ENCODE results near the gene C19orf67. TPM values are rescaled to one million over a fixed set of nuclear protein-coding genes. Genes with fewer than 3 reads are reported as not detected.

Gene C19orf67
- not detected in 3 replicates for total RNA-seq
- long read RNA-seq = 0 reads

GRCh38 chr19:14085309-14085995 is at the start of gene C19orf67:
Gene C19orf67, minus strand, starts transcription at chr19:14085783. Its CDS starts 156 bp downstream, at chr19:14085627.
- DNase-seq (ENCODE audit: low spot score) = no peak
- no peak within 1 kb of the TSS for H3K27ac Mint-ChIP-seq (ENCODE audit: unreplicated experiment)
- no peaks in the 10 kb centered on the region for H3K27me3 Mint-ChIP-seq (ENCODE audit: low read depth)
- H3K4me3 Mint-ChIP-seq (ENCODE audit: unreplicated experiment) = no peak within 1 kb of the TSS
- TF ChIP-seq, protein P1, sequence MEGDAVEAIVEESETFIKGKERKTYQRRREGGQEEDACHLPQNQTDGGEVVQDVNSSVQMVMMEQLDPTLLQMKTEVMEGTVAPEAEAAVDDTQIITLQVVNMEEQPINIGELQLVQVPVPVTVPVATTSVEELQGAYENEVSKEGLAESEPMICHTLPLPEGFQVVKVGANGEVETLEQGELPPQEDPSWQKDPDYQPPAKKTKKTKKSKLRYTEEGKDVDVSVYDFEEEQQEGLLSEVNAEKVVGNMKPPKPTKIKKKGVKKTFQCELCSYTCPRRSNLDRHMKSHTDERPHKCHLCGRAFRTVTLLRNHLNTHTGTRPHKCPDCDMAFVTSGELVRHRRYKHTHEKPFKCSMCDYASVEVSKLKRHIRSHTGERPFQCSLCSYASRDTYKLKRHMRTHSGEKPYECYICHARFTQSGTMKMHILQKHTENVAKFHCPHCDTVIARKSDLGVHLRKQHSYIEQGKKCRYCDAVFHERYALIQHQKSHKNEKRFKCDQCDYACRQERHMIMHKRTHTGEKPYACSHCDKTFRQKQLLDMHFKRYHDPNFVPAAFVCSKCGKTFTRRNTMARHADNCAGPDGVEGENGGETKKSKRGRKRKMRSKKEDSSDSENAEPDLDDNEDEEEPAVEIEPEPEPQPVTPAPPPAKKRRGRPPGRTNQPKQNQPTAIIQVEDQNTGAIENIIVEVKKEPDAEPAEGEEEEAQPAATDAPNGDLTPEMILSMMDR (IDR thresholded peaks at IDR 0.05) = no peak
- H3K4me1 Mint-ChIP-seq (ENCODE audit: low read depth) = peaks cover 26% of the 10 kb centered on the region
- H3K9me3 Mint-ChIP-seq (ENCODE audit: low read depth) = no peaks in the 10 kb centered on the region
- H3K36me3 Mint-ChIP-seq (ENCODE audit: low read depth) = peaks cover 10% of the 10 kb centered on the region

DNA sequence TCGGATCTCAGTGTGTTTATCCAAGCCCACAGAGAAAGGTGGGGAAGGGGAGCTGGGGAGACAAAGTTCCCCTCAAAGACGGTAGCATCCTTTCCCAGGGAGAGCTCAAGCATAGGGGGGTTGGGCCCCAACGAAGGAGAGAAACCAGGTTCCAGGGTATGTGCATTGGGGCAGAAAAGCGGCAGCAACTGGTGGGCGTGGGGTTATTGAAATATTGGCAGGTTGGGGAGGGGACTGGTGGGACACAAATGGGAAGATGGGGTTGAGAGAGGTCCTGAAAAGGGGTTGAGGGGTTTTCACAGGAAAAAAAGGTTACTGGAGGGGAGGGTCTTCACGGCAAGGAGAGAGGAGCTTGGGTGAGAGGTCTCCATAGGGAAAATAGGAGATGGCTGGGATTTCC is 49.8 kb upstream of the C19orf67 start:
- peak overlapping the region; percentile 79 for H3K4me3 Mint-ChIP-seq (ENCODE audit: unreplicated experiment)
- no peaks in the 10 kb centered on the region for H3K36me3 Mint-ChIP-seq (ENCODE audit: low read depth)
- H3K27ac Mint-ChIP-seq (ENCODE audit: unreplicated experiment) = peak overlapping the region; percentile 74
- TF ChIP-seq, protein P1 (IDR thresholded peaks at IDR 0.05) = no peak
- H3K9me3 Mint-ChIP-seq (ENCODE audit: low read depth) = no peaks in the 10 kb centered on the region
- DNase-seq (ENCODE audit: low spot score) = no peak
- peaks cover 37% of the 10 kb centered on the region for H3K4me1 Mint-ChIP-seq (ENCODE audit: low read depth)
- H3K27me3 Mint-ChIP-seq (ENCODE audit: low read depth) = no peaks in the 10 kb centered on the region

DNA sequence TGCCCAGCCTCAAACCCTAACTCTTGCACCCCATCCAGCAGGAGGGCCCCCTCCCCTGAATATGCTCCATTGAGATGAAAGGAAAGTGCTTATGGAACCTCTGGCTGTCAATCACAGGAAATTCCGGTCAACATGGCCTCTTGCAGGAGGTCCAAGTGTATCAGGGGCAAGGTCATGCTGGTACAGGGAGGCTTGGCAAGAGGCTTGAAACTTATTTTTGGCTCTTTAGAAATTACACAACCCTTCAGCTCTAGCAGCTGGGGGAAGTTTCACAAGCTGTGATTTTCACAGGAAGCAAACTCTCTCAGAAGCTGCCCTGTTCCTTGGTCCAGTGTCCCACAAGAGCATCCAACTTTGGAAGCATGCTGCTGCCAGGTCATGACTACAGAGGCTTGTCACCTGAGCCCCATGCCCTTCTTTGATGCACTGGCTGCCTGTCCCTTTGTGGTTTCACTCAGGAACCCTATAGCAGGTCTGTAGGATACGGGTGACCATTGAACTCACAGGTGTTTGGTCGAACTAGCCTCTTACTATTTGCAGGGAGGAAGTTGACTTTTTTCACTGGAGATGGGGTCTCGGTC is 42.4 kb upstream of the C19orf67 start:
- Mint-ChIP-seq H3K9me3 (ENCODE audit: low read depth) (no peaks in the 10 kb centered on the region), H3K4me1 (ENCODE audit: low read depth) (no peaks in the 10 kb centered on the region), H3K4me3 (ENCODE audit: unreplicated experiment) (no peak overlapping the region), H3K27ac (ENCODE audit: unreplicated experiment) (no peak overlapping the region), H3K36me3 (ENCODE audit: low read depth) (no peaks in the 10 kb centered on the region), H3K27me3 (ENCODE audit: low read depth) (no peaks in the 10 kb centered on the region)
- TF ChIP-seq, protein P1 (IDR thresholded peaks at IDR 0.05) = no peak
- no peak for DNase-seq (ENCODE audit: low spot score)

DNA sequence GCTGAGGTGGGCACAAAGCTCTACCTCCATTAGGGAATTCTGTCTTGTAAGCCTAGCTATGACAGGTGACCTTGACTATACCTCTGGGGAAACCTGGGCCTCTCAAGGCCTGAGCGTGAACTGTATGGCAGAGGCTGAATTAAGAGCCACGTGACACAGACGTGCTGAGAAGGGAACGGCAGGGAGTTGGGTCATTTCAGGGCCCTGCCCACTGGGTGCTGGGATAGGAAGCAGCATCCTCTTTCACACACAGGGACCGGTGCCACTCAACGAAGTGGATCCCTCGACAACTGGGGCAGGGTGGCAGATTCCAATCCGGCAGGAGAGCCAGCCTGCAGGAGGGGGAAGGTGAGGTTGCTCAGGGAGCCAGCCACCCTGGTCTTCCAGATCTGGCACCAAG is 41.6 kb upstream of the C19orf67 start:
- no peaks in the 10 kb centered on the region for H3K4me1 Mint-ChIP-seq (ENCODE audit: low read depth)
- no peak overlapping the region for H3K27ac Mint-ChIP-seq (ENCODE audit: unreplicated experiment)

DNA sequence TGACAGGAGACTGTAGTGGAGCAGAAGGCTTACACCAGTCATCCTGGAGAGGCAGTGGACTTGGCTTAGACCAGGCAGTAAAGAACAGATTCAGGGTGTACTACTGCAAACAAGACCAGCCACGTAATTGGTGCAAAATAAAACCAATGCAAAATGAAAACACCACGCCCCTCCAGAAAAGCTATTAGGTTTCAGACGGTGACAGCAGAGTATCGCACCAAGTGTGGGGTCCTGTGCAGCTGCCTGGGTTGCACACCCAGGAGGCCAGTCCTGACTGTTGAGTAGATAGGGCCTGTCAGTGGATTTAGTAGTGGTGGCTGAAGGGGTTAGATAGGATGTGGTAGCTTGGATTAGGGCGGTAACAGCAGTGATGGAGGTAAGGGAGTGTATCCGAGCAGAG is 37.3 kb upstream of the C19orf67 start:
- TF ChIP-seq, protein P1 (IDR thresholded peaks at IDR 0.05) = no peak
- Mint-ChIP-seq H3K4me1 (ENCODE audit: low read depth) (peaks cover 10% of the 10 kb centered on the region), H3K27ac (ENCODE audit: unreplicated experiment) (no peak overlapping the region), H3K27me3 (ENCODE audit: low read depth) (no peaks in the 10 kb centered on the region), H3K4me3 (ENCODE audit: unreplicated experiment) (no peak overlapping the region), H3K9me3 (ENCODE audit: low read depth) (no peaks in the 10 kb centered on the region), H3K36me3 (ENCODE audit: low read depth) (no peaks in the 10 kb centered on the region)
- DNase-seq (ENCODE audit: low spot score) = no peak

More for the DNA sequence above, 41.6 kb upstream of the C19orf67 start:
- Mint-ChIP-seq H3K27me3 (ENCODE audit: low read depth) (no peaks in the 10 kb centered on the region), H3K36me3 (ENCODE audit: low read depth) (no peaks in the 10 kb centered on the region), H3K4me3 (ENCODE audit: unreplicated experiment) (no peak overlapping the region), H3K9me3 (ENCODE audit: low read depth) (no peaks in the 10 kb centered on the region)
- no peak for DNase-seq (ENCODE audit: low spot score)
- TF ChIP-seq, protein P1 (IDR thresholded peaks at IDR 0.05) = no peak

Data from chondrocyte (in vitro differentiated cells).